Natural killer cell (primary cell): ENCODE measurements around the gene WWC1. TPM values are rescaled to one million over a fixed set of nuclear protein-coding genes. Genes with fewer than 3 reads are reported as not detected.

Source experiments
- ATAC-seq, 3 donors: fragments of 150-1000 bp in 2 of 3; fragments of 200-7000 bp in 1 of 3; cut with Tn5 transposase; 1 replicate in 1 of 3; 2 replicates in 2 of 3; pipeline ENCODE4 v1.10.0; 2021; ENCODE audit warnings: mild to moderate bottlenecking in 2 of 3, moderate library complexity in 2 of 3
- DNase-seq, 2 donors: peaks; one replicate each; pipeline versions ENCODE4 v3.0.0 to v3.0.0-alpha.2; 2013 to 2021; ENCODE audit warnings: mixed read lengths in 1 of 2
- H3K27ac ChIP-seq: one replicate; pipeline ENCODE4 v1.5.1; 2013; ENCODE audit warnings: mild to moderate bottlenecking, low read length
- H3K27me3 ChIP-seq: one replicate; pipeline ENCODE4 v1.6.1; 2013; ENCODE audit warnings: low read length; ENCODE audit not compliant: control insufficient read depth, insufficient read depth
- H3K36me3 ChIP-seq: one replicate; pipeline ENCODE4 v1.6.1; 2013; ENCODE audit warnings: low read length; ENCODE audit not compliant: control insufficient read depth, insufficient read depth
- H3K4me1 ChIP-seq: one replicate; pipeline ENCODE4 v1.6.1; 2013; ENCODE audit warnings: low read length; ENCODE audit not compliant: control insufficient read depth, insufficient read depth
- H3K4me3 ChIP-seq: one replicate; pipeline ENCODE4 v1.5.1; 2013; ENCODE audit warnings: low read length
- H3K9me3 ChIP-seq: one replicate; pipeline ENCODE4 v1.6.1; 2013; ENCODE audit warnings: low read length; ENCODE audit not compliant: control insufficient read depth, insufficient read depth
- H3K27ac Mint-ChIP-seq, 2 donors: one replicate each; pipeline ENCODE4 v1.8.0; 2022; ENCODE audit warnings: mild to moderate bottlenecking in 2 of 2, mixed read lengths in 2 of 2, moderate library complexity in 1 of 2
- H3K27me3 Mint-ChIP-seq, 2 donors: one replicate each; pipeline ENCODE4 v1.8.0; 2022; ENCODE audit warnings: low read depth in 2 of 2, mixed read lengths in 2 of 2
- H3K36me3 Mint-ChIP-seq: one replicate; pipeline ENCODE4 v1.8.0; 2022; ENCODE audit warnings: mixed read lengths
- H3K4me1 Mint-ChIP-seq, 2 donors: one replicate each; pipeline ENCODE4 v1.8.0; 2022; ENCODE audit warnings: mixed read lengths in 2 of 2
- H3K4me3 Mint-ChIP-seq: one replicate; pipeline ENCODE4 v1.8.0; 2022; ENCODE audit warnings: mild to moderate bottlenecking, moderate library complexity, mixed read lengths
- H3K9me3 Mint-ChIP-seq, 2 donors: one replicate each; pipeline ENCODE4 v1.8.0; 2022; ENCODE audit warnings: mixed read lengths in 2 of 2
- CTCF ChIP-seq: fragments of 200-600 bp; IDR thresholded peaks from one replicate; pipeline ENCODE4 v1.8.0; 2022; ENCODE audit warnings: antibody characterized with exemption
- WGBS: methylation state at CpG from one replicate; pipeline ENCODE4 v1.1.7; 2013; ENCODE audit warnings: missing lambda C conversion rate; ENCODE audit not compliant: insufficient coverage; 5-methylcytosine and 5-hydroxymethylcytosine counted together
- intact Hi-C: fragments of 100-400 bp; cut with micrococcal nuclease; formaldehyde crosslinking; loops from one replicate; pipeline ENCODE4 v1.14.2; 2022
- total RNA-seq, 4 donors: library from RNA; stranded (reverse); fragments of 120-200 nt in 1 of 4; gene quantifications; one replicate each; pipeline versions ENCODE4 v1.2.3 to v1.2.4, GENCODE V29; 2013 to 2022

The WWC1 gene
- total RNA-seq, 3 donors from 2014 or later (not counting 1 experiment from before 2014, with no cell fraction given), result 0.42 to 0.66 (median 0.53) TPM

GRCh38 chr5:168443533-168443932 lies 152.1 kb downstream of the WWC1 start:
- Mint-ChIP-seq H3K4me1 (no peaks in the 10 kb centered on the region), H3K9me3 (no peaks in the 10 kb centered on the region), H3K27me3 (peaks cover 0 to 3% of the 10 kb centered on the region in 2 donors), H3K4me3 (no peak overlapping the region), H3K36me3 (no peaks in the 10 kb centered on the region), H3K27ac (no peak overlapping the region)
- H3K27me3 ChIP-seq, result no peaks in the 10 kb centered on the region
- no peak overlapping the region for H3K27ac ChIP-seq
- intact Hi-C loops, result no loop called here
- H3K4me3 ChIP-seq, result no peak overlapping the region
- H3K9me3 ChIP-seq, result no peaks in the 10 kb centered on the region
- H3K36me3 ChIP-seq, result no peaks in the 10 kb centered on the region
- H3K4me1 ChIP-seq, result no peaks in the 10 kb centered on the region
- ATAC-seq (no peak), DNase-seq (no peak)
- no peak for TF ChIP-seq CTCF

- Histone ChIP-seq H3K9me3 (no peaks in the 10 kb centered on the region), H3K4me3 (no peak overlapping the region), H3K27ac (no peak overlapping the region), H3K36me3 (no peaks in the 10 kb centered on the region), H3K27me3 (no peaks in the 10 kb centered on the region), H3K4me1 (no peaks in the 10 kb centered on the region)
- no peak overlapping the region for H3K27ac Mint-ChIP-seq
- DNase-seq (no peak), ATAC-seq (no peak)
- TF ChIP-seq CTCF, result no peak
- H3K27me3 Mint-ChIP-seq, result peaks cover 0 to 3% of the 10 kb centered on the region in 2 donors
- H3K4me1 Mint-ChIP-seq, result no peaks in the 10 kb centered on the region
- intact Hi-C loops, result no loop called here
- H3K36me3 Mint-ChIP-seq, result no peaks in the 10 kb centered on the region
- 89% methylated on average over 4 of the region's 4 CpGs for WGBS
- H3K4me3 Mint-ChIP-seq, result no peak overlapping the region
- no peaks in the 10 kb centered on the region for H3K9me3 Mint-ChIP-seq
Observed at GRCh38 chr5:168443950-168444700, 152.7 kb downstream of the WWC1 start.

GRCh38 chr5:168446983-168447619 lies 155.7 kb downstream of the WWC1 start:
- H3K27me3 ChIP-seq, result no peaks in the 10 kb centered on the region
- no peak overlapping the region for H3K4me3 ChIP-seq
- DNase-seq, result no peak
- intact Hi-C loops, result no loop called here
- Mint-ChIP-seq H3K36me3 (no peaks in the 10 kb centered on the region), H3K4me3 (no peak overlapping the region), H3K9me3 (no peaks in the 10 kb centered on the region), H3K27ac (no peak overlapping the region), H3K4me1 (no peaks in the 10 kb centered on the region), H3K27me3 (peaks cover 0 to 3% of the 10 kb centered on the region in 2 donors)
- no peak for TF ChIP-seq CTCF
- H3K4me1 ChIP-seq, result no peaks in the 10 kb centered on the region
- no peak for ATAC-seq
- no peaks in the 10 kb centered on the region for H3K36me3 ChIP-seq
- 83% methylated on average over 10 of the region's 10 CpGs for WGBS
- no peaks in the 10 kb centered on the region for H3K9me3 ChIP-seq
- no peak overlapping the region for H3K27ac ChIP-seq
